T47D (cell line): ENCODE data around the gene FBN3.
"Not testable (repeated sequence)": the region's sequence is repeated elsewhere in the genome, so short reads cannot be mapped to it uniquely, and the experiment has no call there.

ENCODE experiments used
- DNase-seq, 2 experiments: peaks; one replicate each; pipeline versions ENCODE4 v3.0.0 to v3.0.0-alpha.2; 2011 to 2012; ENCODE audit warnings: low read depth in 1 of 2, low spot score in 1 of 2
- JUND ChIP-seq: IDR thresholded peaks from 2 replicates; pipeline ENCODE4 v1.6.1; 2012; ENCODE audit warnings: low read depth
- in situ Hi-C: cut with HindIII; loops from 2 replicates; pipeline ENCODE4 v1.10.0; 2016; ENCODE audit warnings: low sequenced_read_pairs, low pct_unique_long_range_greater_than_20kb

FBN3 gene

GRCh38 chr19:8039231-8039630, 110.2 kb downstream of the FBN3 start:
- no peak for DNase-seq
- in situ Hi-C loops, result no loop called here
- TF ChIP-seq JUND, result no peak

GRCh38 chr19:8038815-8039214, 110.6 kb downstream of the FBN3 start:
- in situ Hi-C loops, result no loop called here
- no peak for DNase-seq
- no peak for TF ChIP-seq JUND

- no peak for TF ChIP-seq JUND
- no peak for DNase-seq
- in situ Hi-C loops, result no loop called here
Observed at GRCh38 chr19:8036434-8037099, 112.8 kb downstream of the FBN3 start.

DNA sequence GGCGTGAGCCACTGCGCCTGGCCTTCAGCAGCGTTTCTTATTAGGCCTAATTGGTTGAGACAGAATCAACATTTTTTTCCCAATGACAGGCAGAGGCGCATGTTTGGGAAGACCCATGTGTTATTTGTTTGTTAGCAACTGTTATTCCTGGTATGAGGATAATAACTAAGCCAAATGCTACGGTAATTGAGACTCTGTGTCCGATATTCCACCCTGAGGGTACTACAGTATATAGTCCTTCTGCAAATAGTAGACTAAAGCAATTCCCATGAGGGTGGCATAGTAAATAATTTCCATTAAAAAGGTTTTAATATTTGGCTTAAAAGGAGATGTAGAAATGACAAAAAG, 115.2 kb downstream of the FBN3 start:
- DNase-seq, result no peak
- in situ Hi-C loops, result no loop called here
- TF ChIP-seq JUND, result no peak

DNA sequence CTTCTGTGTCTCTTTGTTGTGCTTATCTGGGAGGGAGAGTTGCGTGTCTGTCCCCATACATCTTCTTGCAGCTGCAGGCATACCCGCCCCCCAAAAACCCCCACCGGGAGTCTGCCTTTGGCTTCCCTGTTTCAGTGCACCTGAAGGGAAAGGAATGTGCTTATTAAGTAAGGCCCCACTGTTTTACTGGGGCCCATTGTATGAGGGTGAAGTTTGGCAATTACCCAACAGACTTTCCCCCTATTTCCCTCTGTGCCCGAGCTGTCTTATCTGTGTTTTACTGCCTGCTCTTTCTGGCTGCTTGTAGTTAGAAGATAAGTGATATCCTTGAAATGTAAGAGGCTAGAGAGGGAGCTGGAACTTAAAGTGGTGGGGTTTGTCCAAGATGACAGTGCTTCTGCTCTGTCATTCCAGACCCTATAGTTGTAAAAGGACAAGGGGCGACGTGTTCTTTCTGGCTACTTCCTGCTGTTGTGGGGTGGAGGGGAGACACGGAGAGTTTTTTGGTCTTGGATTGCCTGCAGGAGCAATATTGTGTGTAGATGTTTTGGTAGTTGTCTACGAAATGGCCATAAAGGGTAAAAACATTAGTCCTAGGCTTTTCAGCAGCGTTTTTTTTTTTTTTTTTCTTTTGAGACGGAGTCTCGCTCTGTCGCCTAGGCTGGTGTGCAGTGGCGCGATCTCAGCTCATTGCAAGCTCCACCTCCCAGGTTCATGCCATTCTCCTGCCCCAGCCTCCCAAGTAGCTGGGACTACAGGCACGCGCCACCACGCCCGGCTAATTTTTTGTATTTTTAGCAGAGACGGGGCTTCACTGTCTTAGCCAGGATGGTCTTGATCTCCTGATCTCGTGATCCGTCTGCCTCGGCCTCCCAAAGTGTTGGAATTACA, 115.9 kb downstream of the FBN3 start:
- in situ Hi-C loops, DNase-seq: not testable (repeated sequence)

- TF ChIP-seq JUND, result no peak
- DNase-seq, result no peak
- in situ Hi-C loops, result no loop called here
Observed at GRCh38 chr19:8030960-8031359, 118.4 kb downstream of the FBN3 start.

DNA sequence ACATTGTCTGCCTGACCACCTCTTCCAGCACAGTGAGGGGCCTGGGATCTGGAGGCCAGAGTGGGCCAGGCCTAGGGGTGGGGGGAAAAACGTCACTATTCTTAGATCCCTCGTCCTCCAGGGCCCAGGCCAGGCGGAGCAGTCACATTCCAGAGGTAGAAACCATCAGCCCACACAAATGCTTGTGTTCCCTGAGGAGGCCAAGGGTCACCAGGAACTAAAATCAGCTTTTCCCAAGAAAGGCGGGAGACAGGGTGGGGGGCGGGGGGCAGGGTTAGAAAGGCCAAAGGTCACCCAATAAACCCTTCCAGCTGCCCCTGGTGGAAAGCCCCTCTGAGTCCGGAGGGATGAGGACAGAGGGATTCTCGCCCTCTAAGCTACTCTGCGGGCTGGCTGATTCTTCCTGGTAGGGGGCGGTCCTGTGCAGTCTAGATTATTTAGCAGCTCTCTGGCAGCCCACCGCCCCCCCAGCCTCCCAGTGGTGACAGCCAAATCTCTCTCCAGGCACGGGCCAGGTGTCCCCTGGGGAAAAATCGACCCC, 120.4 kb downstream of the FBN3 start:
- no peak for TF ChIP-seq JUND
- in situ Hi-C loops, result no loop called here
- DNase-seq, result no peak

DNA sequence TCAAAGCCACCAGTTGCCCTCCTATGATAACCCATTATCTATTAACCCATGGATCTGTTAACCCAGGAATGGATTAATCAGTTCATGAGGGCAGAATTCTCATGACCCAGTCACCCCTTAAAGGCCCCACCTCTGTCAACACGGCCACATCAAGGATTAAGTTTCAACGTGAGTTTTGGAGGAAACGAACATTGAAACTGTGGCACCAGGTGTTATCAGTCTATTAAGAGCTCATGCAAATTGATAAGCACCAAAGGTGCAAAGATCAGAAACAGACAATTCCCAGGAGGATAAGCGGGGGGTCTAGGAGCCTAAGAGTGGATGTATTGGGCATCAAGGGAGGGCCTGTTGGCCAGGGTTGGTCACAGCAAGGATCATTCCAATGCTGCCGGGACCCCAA, 124.1 kb downstream of the FBN3 start:
- in situ Hi-C loops, result no loop called here
- DNase-seq, result no peak
- no peak for TF ChIP-seq JUND

- in situ Hi-C loops, DNase-seq: not testable (repeated sequence)
Observed at GRCh38 chr19:8024256-8024655, 125.1 kb downstream of the FBN3 start.

GRCh38 chr19:8023371-8023770, 126.0 kb downstream of the FBN3 start:
- in situ Hi-C loops, result no loop called here
- no peak for DNase-seq
- no peak for TF ChIP-seq JUND

- in situ Hi-C loops, result no loop called here
- DNase-seq, result peak; percentile 47 to 70
- no peak for TF ChIP-seq JUND
Observed at GRCh38 chr19:8022275-8022674, 127.1 kb downstream of the FBN3 start.

GRCh38 chr19:8021374-8021773, 128.0 kb downstream of the FBN3 start:
- no peak for DNase-seq
- no peak for TF ChIP-seq JUND

GRCh38 chr19:8020681-8021080, 128.7 kb downstream of the FBN3 start:
- DNase-seq, result no peak
- in situ Hi-C loops, result no loop called here
- no peak for TF ChIP-seq JUND

More at GRCh38 chr19:8021374-8021773, 128.0 kb downstream of the FBN3 start:
- in situ Hi-C loops, result no loop called here

DNA sequence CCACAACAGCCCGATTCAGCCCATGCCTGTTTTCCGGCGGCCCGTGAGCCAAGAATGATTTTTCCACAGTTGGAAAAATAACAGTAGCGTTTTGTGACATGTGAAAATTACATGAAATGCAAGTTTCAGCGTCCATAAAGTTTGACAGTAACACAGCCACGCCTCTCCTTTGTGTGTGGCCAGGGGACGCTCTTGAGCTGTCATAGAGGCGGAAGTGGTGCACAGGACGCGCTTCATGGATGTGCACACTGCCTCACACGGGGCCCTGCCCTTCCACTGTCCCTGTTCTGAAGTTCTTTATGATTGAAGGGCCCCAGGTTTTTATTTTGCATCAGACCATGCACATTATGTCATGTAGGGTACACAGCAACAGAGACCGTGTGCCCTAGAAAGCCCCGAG, 131.6 kb downstream of the FBN3 start:
- DNase-seq, result peak in 1 of 2 experiments; percentile 19
- TF ChIP-seq JUND, result no peak
- in situ Hi-C loops, result no loop called here
